Brain microvascular endothelial cell (primary cell): Measurements from ENCODE around the gene MLLT3.

Experiments
- DNase-seq: peaks from one replicate; pipeline ENCODE4 v3.0.0-alpha.2; 2020
- H3K27ac ChIP-seq: fragments of 250-450 bp; sonication (Bioruptor Pico); 2 replicates; pipeline ENCODE4 v1.5.1; 2020; ENCODE audit warnings: mild to moderate bottlenecking, moderate library complexity
- H3K27me3 ChIP-seq: fragments of 250-450 bp; sonication (Bioruptor Pico); replicated peaks from 2 replicates; pipeline ENCODE4 v1.5.1; 2020; ENCODE audit warnings: mild to moderate bottlenecking
- H3K36me3 ChIP-seq: fragments of 250-450 bp; sonication (Bioruptor Pico); replicated peaks from 2 replicates; pipeline ENCODE4 v1.5.1; 2020; ENCODE audit warnings: mild to moderate bottlenecking
- H3K4me3 ChIP-seq: 2 replicates; pipeline ENCODE4 v1.5.1; 2011; ENCODE audit warnings: low read depth, mild to moderate bottlenecking, control low read depth, low read length, moderate library complexity
- in situ Hi-C: cut with HindIII; loops from 2 replicates; pipeline ENCODE4 v1.10.0; 2017; ENCODE audit warnings: low sequenced_read_pairs, low pct_ligation_motif_present
- TF ChIP-seq, protein P1 (sequence below): IDR thresholded peaks from 2 replicates; pipeline ENCODE4 v1.5.1; 2011; ENCODE audit warnings: low read depth, mild to moderate bottlenecking, moderate library complexity, low read length, control low read depth, inconsistent platforms; ENCODE audit errors: missing control alignments

MLLT3 gene

DNA sequence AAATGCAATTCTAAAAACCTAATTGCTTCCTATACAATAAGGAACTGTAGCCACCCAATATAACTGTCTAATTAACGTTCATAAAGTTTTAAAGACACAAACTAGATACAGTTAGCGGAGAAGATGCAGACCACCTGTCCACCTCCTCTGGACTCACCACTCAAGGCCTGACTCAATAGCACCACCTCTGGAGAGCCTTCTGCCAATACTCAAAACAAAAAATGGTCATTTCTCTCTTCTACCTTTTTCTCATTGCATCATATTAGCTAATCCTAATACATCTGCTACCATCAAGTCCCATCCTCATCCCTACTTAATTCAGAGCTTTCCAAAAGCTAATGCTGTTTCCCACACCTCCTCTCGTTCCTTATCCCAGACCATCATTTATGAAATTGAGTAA, 159.9 kb downstream of the MLLT3 start:
- no peaks in the 10 kb centered on the region for H3K27me3 ChIP-seq
- H3K36me3 ChIP-seq, result no peaks in the 10 kb centered on the region
- in situ Hi-C loops, result no loop called here
- TF ChIP-seq, protein P1, sequence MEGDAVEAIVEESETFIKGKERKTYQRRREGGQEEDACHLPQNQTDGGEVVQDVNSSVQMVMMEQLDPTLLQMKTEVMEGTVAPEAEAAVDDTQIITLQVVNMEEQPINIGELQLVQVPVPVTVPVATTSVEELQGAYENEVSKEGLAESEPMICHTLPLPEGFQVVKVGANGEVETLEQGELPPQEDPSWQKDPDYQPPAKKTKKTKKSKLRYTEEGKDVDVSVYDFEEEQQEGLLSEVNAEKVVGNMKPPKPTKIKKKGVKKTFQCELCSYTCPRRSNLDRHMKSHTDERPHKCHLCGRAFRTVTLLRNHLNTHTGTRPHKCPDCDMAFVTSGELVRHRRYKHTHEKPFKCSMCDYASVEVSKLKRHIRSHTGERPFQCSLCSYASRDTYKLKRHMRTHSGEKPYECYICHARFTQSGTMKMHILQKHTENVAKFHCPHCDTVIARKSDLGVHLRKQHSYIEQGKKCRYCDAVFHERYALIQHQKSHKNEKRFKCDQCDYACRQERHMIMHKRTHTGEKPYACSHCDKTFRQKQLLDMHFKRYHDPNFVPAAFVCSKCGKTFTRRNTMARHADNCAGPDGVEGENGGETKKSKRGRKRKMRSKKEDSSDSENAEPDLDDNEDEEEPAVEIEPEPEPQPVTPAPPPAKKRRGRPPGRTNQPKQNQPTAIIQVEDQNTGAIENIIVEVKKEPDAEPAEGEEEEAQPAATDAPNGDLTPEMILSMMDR, result peak; percentile 38
- no peak overlapping the region for H3K27ac ChIP-seq
- DNase-seq, result no peak
- H3K4me3 ChIP-seq, result no peak overlapping the region

- Histone ChIP-seq H3K36me3 (no peaks in the 10 kb centered on the region), H3K4me3 (no peak overlapping the region), H3K27ac (no peak overlapping the region), H3K27me3 (no peaks in the 10 kb centered on the region)
- TF ChIP-seq, protein P1, result no peak
- in situ Hi-C loops, result no loop called here
- DNase-seq, result no peak
These were observed 175.0 kb downstream of the MLLT3 start for GRCh38 chr9:20447291-20447690.

DNA sequence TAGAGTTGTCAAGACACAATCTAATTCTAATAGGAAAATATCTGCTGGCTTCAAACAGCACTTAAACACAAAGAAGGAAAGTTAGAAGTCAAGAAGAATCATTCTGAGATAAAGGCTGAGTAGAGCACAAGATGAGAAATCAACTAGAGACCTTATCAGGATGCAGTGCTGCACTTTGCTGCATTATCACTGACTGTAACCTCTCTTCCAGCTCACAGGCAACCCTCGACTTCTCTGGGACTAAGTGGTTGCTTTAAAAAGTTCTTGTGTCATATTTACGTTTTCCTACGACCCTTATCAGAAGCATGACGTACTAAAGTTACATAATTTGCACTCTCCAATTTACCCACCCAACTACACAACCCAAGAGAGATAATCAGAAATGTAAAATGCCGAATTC, 176.1 kb downstream of the MLLT3 start:
- in situ Hi-C loops, result no loop called here
- Histone ChIP-seq H3K27me3 (no peaks in the 10 kb centered on the region), H3K36me3 (no peaks in the 10 kb centered on the region), H3K4me3 (no peak overlapping the region), H3K27ac (no peak overlapping the region)
- DNase-seq, result no peak
- TF ChIP-seq, protein P1, result no peak

DNA sequence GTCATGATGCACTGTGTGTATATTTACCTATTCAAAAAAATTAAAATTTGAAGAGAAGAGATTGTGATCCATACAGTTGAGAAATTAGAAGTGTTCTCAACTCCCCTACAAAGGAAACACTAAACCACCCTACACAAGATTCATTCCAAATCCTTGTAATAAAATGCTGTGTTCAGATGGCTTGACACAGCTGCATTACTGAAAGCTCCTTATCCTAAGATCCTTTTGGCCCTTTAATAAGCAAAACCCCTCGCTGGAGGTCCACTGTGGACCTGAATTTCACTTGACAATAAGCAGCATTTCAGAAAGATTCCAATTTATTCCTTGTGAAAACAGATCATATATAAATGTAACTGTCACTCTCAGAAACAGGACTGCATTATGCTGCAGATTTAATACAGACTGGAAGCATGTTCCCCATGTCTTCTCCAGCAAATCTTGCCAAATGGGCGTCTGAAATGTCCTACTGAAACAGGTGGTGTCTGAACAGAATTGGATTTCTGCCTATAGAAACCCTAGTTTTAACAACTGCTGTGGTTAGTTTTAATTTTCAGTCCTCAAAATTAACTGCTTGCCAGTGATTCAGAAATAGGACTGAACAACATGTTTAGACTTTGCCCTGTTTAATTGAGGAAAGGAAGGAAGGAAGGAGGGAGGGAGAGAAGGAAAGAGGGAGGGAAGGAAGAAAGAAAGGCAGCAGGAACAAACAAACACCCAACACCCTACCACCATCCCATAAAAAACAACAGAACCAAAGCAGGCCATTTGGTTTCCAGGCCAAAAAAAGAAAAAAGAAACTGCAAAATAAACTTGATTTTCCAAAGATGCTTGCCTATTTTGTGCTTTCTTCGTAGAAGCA, 179.6 kb downstream of the MLLT3 start:
- Histone ChIP-seq H3K27me3 (no peaks in the 10 kb centered on the region), H3K27ac (no peak overlapping the region), H3K36me3 (no peaks in the 10 kb centered on the region), H3K4me3 (no peak overlapping the region)
- DNase-seq, result no peak
- TF ChIP-seq, protein P1, result no peak
- in situ Hi-C loops, result no loop called here

GRCh38 chr9:20441711-20442423, 180.4 kb downstream of the MLLT3 start:
- Histone ChIP-seq H3K27me3 (no peaks in the 10 kb centered on the region), H3K36me3 (no peaks in the 10 kb centered on the region), H3K27ac (no peak overlapping the region), H3K4me3 (no peak overlapping the region)
- TF ChIP-seq, protein P1, result no peak
- DNase-seq, result no peak
- in situ Hi-C loops, result no loop called here
